Left renal cortex interstitium (tissue), 4 donors: ENCODE measurements around the gene LEMD2. TPM values are rescaled to one million over a fixed set of nuclear protein-coding genes. Genes with fewer than 3 reads are reported as not detected.

Experiments used
- DNase-seq, 4 donors: peaks; one replicate each; pipeline ENCODE4 v3.0.0-alpha.2; 2013; ENCODE audit warnings: low read depth in 4 of 4, low spot score in 2 of 4, missing footprints in 1 of 4
- polyA plus RNA-seq, 4 donors: library from polyadenylated mRNA; unstranded; fragments of 120-200 nt; gene quantifications; one replicate each; pipeline ENCODE4 v1.2.1, GENCODE V29; 2013; ENCODE audit not compliant: insufficient read length in 4 of 4

LEMD2 gene
- polyA plus RNA-seq, 4 donors = 62.3 to 82.4 (median 71.2) TPM

DNA sequence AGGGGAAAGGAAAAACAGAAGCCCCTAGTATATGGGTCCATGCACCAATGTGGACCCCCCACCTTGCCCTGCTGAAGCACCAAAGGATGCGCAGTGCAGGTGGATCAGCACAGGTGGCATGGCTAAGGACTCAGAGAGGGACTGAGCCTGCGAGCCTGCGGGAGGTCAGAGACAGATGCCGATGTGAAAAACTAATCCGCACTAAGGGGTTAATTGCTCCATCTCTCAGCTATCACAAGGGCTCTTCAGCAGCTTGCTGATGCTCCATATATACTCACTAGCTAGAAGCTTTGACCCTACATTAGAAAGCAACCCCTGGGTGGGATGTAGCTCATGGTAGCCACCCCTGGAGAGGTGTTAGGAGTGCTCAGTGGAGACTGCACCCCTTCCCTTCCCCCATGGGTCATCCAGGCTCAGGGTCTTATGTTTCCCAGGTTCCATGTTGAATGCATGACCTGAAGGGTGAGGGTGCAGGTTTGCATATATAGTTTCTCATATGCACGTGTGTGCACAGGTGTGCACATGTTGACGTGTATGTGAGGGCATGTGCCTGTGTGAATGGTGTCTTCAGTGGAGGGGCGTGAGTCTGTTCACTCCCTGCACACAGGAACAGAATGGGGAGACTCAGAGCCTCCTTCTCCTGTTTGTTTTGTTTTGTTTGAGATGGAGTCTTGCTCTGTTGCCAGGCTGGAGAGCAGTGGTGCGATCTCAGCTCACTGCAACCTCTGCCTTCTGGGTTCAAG is 28.9 kb downstream of the LEMD2 start:
- DNase-seq = no peak

- DNase-seq = no peak
Measured at GRCh38 chr6:33758815-33759216, 30.1 kb downstream of the LEMD2 start.

DNA sequence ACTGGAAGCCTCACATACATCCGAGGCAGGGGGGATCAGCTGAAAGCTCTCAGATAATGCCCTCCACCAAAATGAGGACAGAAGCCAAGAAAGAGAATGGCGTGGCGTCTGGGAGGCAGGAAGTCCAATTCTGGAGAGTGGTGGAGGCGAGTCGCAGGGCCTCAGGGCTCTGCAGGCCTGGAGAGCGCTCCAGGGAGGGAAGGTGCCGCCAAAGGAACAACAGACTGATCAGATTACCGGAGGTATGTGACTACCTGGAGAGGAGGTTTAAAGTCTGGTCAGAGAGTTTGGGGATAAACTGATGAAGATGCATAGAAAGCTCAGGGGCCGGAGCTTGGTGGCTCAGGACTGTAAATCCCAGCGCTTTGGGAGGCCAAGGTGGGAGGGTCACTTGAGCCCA is 31.0 kb downstream of the LEMD2 start:
- DNase-seq = no peak

- DNase-seq = no peak
Measured at GRCh38 chr6:33757113-33757512, 31.8 kb downstream of the LEMD2 start.

GRCh38 chr6:33756211-33756954 is 32.5 kb downstream of the LEMD2 start:
- no peak for DNase-seq

DNA sequence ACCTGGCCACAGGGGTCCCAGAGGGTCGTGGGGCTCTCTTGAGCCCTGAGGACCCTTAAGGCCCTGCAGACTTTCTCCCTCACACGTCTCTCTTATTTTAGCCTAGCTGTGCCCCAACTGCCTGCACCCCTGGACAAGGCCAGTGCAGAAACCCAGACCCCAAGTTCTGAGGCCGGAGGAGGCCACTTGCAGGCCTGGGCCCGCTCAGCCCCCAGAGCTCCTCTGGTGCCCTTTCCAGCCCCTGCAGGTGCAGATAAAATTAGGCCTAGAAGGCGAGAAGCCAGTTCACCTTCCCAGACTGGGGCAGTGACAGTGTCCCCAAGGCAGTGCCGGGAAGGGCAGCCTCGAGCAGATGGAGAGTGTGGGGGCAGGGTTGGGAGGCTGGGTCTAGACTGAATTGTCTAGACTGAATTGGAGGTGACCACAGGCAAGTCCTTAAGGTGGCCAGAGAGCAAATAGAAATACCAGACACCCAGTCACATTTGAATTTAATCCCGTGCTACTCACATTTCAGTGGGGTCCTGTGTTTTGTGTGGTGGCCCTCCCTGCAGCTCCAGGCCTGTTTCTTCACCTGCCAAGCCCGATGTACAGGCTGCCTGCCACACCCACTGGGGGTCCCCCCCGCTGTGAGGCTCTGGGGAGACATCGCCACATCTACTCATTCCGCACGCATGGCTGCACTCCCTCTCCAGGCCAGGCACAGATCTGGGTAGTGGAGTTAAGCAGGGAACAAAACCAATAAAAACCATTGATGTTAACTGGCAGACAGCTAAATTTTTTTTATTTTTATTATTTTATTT is 33.7 kb downstream of the LEMD2 start:
- no peak for DNase-seq

GRCh38 chr6:33754222-33754621 is 34.7 kb downstream of the LEMD2 start:
- DNase-seq = no peak

GRCh38 chr6:33752646-33753015 is 36.3 kb downstream of the LEMD2 start:
- no peak for DNase-seq

DNA sequence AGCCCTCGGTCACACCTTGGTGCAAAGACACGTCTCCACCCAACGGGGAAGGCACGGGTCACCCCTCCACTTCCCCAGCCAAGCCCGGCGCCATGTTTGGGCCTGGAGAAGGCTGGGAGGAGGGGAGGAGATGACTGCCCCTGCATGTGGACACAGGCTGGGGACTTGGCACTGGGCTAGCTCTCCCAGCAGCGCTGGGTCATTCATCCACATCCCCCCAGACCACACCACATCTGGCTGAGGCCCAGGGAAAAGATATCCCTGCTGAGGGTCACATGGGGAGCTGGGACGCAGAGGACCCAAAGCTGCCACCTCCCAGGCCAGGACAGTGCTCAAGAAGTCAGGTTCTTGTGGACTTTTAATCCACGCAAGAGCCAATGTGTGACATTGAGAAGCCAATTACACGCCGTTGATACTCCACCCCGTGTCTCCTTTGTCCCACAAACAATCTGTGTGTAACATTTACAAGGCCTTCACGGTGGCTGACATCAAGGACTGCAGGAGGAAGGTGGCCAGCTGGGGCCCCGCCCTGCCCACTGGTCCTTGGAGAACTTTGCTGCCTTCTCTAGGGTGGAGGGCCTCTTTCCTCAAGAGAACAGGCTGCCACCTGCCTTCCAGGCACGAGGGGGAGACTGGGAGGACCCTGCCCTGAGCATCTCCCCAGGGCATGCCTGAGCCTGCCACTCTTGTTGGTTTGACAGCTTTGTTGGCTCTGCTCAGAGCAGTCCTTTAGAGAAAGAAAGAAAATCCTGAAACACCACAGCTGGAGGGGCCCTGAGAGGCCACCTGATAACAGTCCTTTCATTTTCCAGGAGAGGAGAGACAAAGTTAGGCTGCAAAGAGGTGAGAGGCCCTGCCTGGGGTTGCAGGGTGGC is 36.9 kb downstream of the LEMD2 start:
- DNase-seq = no peak

DNA sequence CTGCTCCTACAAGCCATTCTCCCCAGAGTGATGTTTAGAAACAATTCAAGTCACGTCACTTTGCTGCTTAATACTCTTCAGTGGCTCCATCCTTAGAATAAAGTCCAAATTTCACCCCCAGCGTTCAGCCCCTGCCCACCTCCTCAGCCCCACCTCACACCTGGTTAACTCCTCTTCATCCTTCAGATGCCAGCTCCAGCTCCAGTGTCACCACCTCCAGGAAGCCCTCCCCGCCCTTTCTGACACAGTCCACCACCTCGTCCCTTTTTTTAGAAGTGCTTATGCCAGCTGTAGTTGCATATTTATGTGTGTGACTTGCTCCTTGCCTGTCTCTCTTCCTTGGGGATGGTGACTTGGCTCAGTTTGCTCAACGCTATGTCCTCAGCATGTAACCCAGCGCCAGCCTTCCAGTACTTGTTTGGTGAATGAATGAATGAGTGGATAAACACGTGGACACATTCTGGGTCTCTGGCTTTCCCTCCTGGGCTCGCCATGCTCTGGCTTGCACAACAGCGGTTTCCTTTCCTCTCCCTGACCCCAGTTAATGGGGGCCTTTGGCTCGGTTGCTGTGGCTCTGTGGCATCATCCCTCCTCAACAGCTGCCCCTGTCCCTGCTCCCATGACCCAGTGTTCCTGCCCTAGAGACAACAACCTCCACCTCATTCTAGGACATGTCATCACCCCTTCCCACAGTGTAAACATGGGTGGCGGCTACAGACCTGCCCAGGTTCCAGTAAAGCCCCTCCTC is 38.5 kb downstream of the LEMD2 start:
- DNase-seq = no peak

DNA sequence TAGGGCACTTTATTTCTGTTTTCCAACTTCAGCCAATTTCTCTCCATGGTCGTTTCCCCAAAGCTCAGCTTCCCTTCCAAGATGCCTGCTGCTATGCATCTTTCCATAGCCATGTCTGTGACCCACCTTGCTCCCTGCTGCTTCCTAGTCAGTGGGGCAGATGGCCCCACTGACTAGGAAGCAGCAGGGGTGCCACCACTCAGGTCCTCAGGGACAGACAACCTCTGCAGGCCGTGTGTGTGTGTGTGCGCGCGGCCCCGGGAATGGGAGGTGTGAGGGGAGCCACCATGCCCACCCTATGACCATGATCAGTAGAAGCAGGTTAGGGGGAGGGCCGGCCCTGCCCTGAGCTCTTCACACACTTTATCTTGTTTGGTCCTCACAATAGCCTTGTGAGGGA is 39.5 kb downstream of the LEMD2 start:
- no peak for DNase-seq

DNA sequence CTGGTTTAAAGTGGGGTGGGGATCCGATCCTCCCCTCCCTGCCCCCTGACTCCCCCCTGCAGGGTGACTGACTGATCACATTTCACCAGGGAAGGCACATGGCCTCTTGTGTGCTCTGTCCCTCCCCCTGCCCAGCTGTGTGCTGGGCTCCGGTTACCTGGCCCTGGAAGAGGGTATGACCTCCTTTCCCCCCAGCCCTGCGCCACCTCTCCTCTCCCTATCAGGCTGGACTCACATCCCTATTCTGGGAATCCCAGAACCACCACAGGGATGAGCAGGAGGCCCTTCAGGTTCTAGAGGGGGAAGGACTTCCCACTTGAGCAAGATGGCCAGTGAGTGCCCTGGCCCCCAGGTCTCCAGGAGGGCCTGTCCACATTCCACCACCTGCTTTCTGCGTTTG is 40.1 kb downstream of the LEMD2 start:
- no peak for DNase-seq

DNA sequence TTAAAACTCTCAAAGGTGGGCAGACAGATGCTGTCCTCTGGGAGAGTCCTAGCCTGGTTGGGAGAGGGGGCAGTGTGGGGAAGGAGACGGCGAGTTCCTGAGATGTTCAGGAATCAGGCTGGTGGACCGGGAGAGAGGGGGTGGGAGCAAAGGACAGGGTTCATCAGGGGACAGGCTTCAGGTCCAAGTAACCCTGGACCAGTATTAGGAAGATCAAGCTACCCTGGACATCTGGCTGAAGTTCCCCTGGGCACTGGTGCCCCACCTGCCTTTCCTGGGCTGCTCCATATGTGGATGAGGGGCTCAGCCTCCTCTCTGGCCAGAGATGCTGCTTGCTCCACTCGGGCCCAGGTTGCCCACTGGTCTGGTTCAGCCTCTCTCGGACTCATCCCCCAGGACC is 41.1 kb downstream of the LEMD2 start:
- no peak for DNase-seq

- no peak for DNase-seq
Measured at GRCh38 chr6:33746651-33747100, 42.3 kb downstream of the LEMD2 start, which contains the start of gene IP6K3. Gene IP6K3, minus strand, starts transcription at chr6:33746905. Its CDS starts 11,429 bp downstream, at chr6:33735476.

- no peak for DNase-seq
Measured at GRCh38 chr6:33746036-33746600, 42.8 kb downstream of the LEMD2 start.

DNA sequence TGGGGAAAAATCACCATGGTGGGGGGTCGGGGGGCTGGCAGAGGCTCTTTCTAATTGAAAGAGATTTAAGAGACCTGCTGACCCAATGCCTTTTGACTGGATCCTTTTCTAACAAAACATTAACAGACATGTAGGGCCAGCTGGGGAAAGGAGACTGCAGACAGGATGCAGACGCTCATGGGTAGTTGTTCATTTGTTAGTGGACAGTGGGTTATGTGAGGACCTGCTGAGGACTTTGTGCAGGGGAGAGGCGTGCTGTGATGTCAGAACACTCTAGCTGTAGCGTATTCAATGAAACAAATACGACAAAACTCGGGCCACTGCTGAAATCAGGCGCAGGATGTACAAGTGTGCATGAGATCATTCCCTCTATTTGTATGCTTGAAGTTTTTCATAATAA is 43.4 kb downstream of the LEMD2 start:
- DNase-seq = no peak

DNA sequence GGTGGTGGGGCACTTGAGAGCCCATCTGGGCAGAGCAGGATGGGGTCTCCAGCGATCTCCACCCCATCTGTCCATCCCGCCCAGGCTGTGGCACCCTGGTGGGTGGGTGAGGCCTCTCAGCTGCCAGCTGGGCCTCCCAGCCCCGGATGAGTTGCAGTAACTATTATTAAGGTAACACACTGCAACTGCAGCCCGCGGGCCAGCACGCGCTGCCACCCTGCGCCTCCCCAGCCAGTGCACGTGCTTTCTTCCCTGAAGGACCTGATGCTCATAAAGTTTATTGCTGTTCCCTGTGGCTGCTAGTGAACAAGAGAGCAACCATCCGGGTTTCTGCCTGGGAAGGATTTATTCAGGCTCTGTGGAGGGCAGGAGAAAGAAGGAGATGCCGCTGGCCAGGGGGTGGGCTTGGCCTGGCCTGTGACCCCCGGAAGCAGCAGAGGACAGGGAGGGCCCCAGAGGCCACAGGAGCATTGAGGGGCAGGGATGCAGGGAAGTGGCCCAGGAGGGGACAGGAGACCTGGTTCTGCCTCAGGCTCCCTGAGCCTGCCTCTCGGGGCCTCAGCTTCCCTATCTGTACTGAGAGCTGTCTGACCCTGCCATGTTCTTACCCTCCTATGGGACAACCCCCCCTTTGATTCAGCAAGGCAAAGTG is 43.9 kb downstream of the LEMD2 start:
- no peak for DNase-seq

DNA sequence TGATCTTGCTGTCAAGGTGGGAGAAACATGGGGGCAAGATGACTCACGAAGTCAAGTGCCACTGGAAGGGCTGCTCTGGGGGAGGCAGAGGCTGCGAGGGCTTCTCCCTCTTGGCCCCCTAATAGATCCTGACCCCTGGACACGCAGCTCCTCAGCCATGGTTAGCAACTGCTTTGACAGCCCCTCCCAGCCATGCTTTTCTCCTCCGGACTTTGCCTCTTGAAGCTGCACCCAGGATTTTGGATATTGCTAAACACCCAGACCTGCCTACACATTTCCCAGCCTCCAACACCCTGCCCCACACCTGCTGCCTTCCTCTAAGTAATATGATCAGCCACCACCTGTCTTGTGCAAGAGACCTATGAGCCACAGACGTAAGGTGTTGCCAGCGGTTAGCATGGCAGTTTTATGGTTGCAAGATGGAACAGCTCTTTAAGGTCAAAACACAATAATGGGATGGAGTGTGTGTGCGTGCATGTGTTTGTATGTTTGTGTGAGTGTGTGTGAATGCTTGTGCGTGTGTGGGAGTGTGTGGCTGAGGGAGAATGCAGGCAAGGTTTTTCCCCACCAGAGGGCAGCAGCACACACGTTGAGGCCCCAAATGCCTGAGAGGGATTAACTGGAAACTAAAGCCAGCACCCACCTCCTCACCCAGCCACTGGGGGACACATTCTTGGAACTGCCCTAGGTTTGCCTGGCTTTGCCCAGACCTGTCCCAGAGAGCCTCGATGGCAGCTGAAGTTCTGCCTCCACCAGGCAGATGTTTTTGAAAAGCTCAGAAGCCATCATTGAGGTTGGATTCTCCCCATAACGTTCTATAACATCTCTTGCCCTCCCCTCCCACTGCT is 44.7 kb downstream of the LEMD2 start:
- peak; percentile 63 to 75 (median 70) for DNase-seq
